HepG2 (cell line): ENCODE results near the gene TMEM61. TPM values are rescaled to one million over a fixed set of nuclear protein-coding genes. Genes with fewer than 3 reads are reported as not detected.

Source experiments
- ATAC-seq: fragments of 200-7000 bp; cut with Tn5 transposase; 3 replicates; pipeline ENCODE4 v1.9.1; 2020; ENCODE audit warnings: mild to moderate bottlenecking, moderate library complexity
- BruUV-seq: library from RNA; stranded (reverse); fragments of 400-500 nt; replicated peaks from 2 replicates; lab custom pipeline; 2021; lab: Mats Ljungman, UMichigan
- CTCF ChIA-PET: fragments of 300-600 bp; formaldehyde crosslinking; extraction: SDS; loops from one replicate; lab custom pipeline; 2021; ENCODE audit warnings: low total read pairs, inconsistent platforms, low intra/inter-chr PET ratio; lab: Yijun Ruan, JAX
- POLR2A ChIA-PET: fragments of 350-600 bp; sonication (Branson Sonifier 250); formaldehyde crosslinking; loops from one replicate; lab custom pipeline; 2020; ENCODE audit warnings: antibody characterized with exemption, inconsistent platforms; lab: Yijun Ruan, JAX
- DNase-seq: peaks from one replicate; pipeline ENCODE4 v3.0.0-alpha.2; 2015; ENCODE audit warnings: low spot score
- FAIRE-seq: peaks from 3 replicates; lab custom pipeline; 2011; peaks lifted over from hg19 to GRCh38; lab: Jason Lieb, UNC
- H2AFZ ChIP-seq: one replicate; pipeline ENCODE4 v1.6.1; 2011; ENCODE audit warnings: low read length, inconsistent platforms
- H3K27ac ChIP-seq: fragments of 300-600 bp; 3 replicates; pipeline ENCODE4 v1.8.0; 2011; ENCODE audit warnings: mixed run types, mild to moderate bottlenecking, mixed read lengths, low read length, inconsistent platforms; ENCODE audit not compliant: insufficient read depth; ENCODE audit errors: extremely low read length
- H3K27me3 ChIP-seq, 2 experiments: fragments of 200-600 bp in 1 of 2; 2 replicates in 1 of 2; 3 replicates in 1 of 2; pipeline versions ENCODE4 v1.6.0 to v1.8.0; 2011; ENCODE audit warnings: low read length in 2 of 2, mild to moderate bottlenecking in 2 of 2, moderate library complexity in 2 of 2, inconsistent platforms in 1 of 2; ENCODE audit not compliant: insufficient read depth in 2 of 2, control insufficient read depth in 1 of 2
- H3K36me3 ChIP-seq, 2 experiments: fragments of 200-600 bp in 1 of 2; replicated peaks in 1 of 2; 2 replicates in 1 of 2; 3 replicates in 1 of 2; pipeline versions ENCODE4 v1.5.1 to v1.8.0; 2011; ENCODE audit warnings: low read length in 2 of 2, inconsistent platforms in 1 of 2; ENCODE audit not compliant: insufficient read depth in 2 of 2, control insufficient read depth in 1 of 2
- H3K4me1 ChIP-seq: 2 replicates; pipeline ENCODE4 v1.5.1; 2012; ENCODE audit warnings: low read length, inconsistent platforms; ENCODE audit not compliant: insufficient read depth
- H3K4me2 ChIP-seq: 2 replicates; pipeline ENCODE4 v1.6.0; 2011; ENCODE audit warnings: low read depth, low read length, inconsistent platforms
- H3K4me3 ChIP-seq, 3 experiments: fragments of 200-600 bp in 1 of 3; sonication (generic), shearing (Covaris generic) in 1 of 3; replicated peaks in 1 of 3; 2 replicates each; pipeline ENCODE4 v1.5.1; 2011 to 2016; ENCODE audit warnings: low read length in 3 of 3, inconsistent platforms in 2 of 3, low read depth in 2 of 3, mild to moderate bottlenecking in 2 of 3, control low read depth in 1 of 3, mixed read lengths in 1 of 3; ENCODE audit not compliant: insufficient read depth in 1 of 3
- H3K79me2 ChIP-seq: one replicate; pipeline ENCODE4 v1.6.1; 2011; ENCODE audit warnings: low read length, inconsistent platforms; ENCODE audit not compliant: insufficient read depth
- H3K9ac ChIP-seq: 2 replicates; pipeline ENCODE4 v1.6.0; 2011; ENCODE audit warnings: mild to moderate bottlenecking, low read depth, low read length, inconsistent platforms; ENCODE audit not compliant: insufficient read depth
- H3K9me3 ChIP-seq: 2 replicates; pipeline ENCODE4 v1.5.1; 2012; ENCODE audit warnings: mild to moderate bottlenecking, low read length
- H4K20me1 ChIP-seq: 2 replicates; pipeline ENCODE4 v1.6.0; 2011; ENCODE audit warnings: inconsistent platforms, mild to moderate bottlenecking, low read length, moderate library complexity; ENCODE audit not compliant: insufficient read depth
- CEBPZ ChIP-seq: IDR thresholded peaks from 2 replicates; pipeline ENCODE4 v1.6.1; 2012; ENCODE audit warnings: low read length, improper control_type of control experiment
- CERS6 ChIP-seq: sonication (generic); formaldehyde crosslinking; IDR thresholded peaks from 2 replicates; pipeline ENCODE4 v1.5.0; 2020; ENCODE audit warnings: missing genetic modification reagents
- E2F1 ChIP-seq: sonication (generic); formaldehyde crosslinking; IDR thresholded peaks from 2 replicates; pipeline ENCODE4 v1.5.0; 2020; ENCODE audit warnings: missing genetic modification reagents
- FOXA3 ChIP-seq: IDR thresholded peaks from 2 replicates; pipeline ENCODE4 v1.6.1; 2016; ENCODE audit warnings: missing genetic modification reagents, missing compliant biosample characterization
- HDAC6 ChIP-seq: fragments of 200-600 bp; sonication (generic); IDR thresholded peaks from 2 replicates; pipeline ENCODE4 v1.7.0; 2017; ENCODE audit warnings: mild to moderate bottlenecking, antibody characterized with exemption, low read length, low read depth
- HES4 ChIP-seq: sonication (generic); formaldehyde crosslinking; IDR thresholded peaks from 2 replicates; pipeline ENCODE4 v1.9.0; 2021; ENCODE audit warnings: mild to moderate bottlenecking, missing genetic modification reagents, borderline replicate concordance
- HHEX ChIP-seq: IDR thresholded peaks from 2 replicates; pipeline ENCODE4 v1.6.1; 2016; ENCODE audit warnings: control low read depth
- HOXA9 ChIP-seq: sonication (generic); formaldehyde crosslinking; IDR thresholded peaks from 2 replicates; pipeline ENCODE4 v1.8.1; 2022; ENCODE audit warnings: missing genetic modification reagents, mild to moderate bottlenecking, moderate library complexity, borderline replicate concordance
- KMT2B ChIP-seq: IDR thresholded peaks from 2 replicates; pipeline ENCODE4 v1.6.1; 2016; ENCODE audit warnings: missing genetic modification reagents, missing compliant biosample characterization
- NCOA1 ChIP-seq: sonication (generic); formaldehyde crosslinking; IDR thresholded peaks from 2 replicates; pipeline ENCODE4 v1.9.0; 2021; ENCODE audit warnings: missing genetic modification reagents
- NR1H2 ChIP-seq: sonication (generic); formaldehyde crosslinking; IDR thresholded peaks from 2 replicates; pipeline ENCODE4 v1.8.1; 2022; ENCODE audit warnings: low read depth, missing genetic modification reagents, borderline replicate concordance
- RARG ChIP-seq: sonication (generic); formaldehyde crosslinking; IDR thresholded peaks from 2 replicates; pipeline ENCODE4 v1.4.0; 2020; ENCODE audit warnings: low read depth, mild to moderate bottlenecking, missing genetic modification reagents
- RCOR2 ChIP-seq: IDR thresholded peaks from 2 replicates; pipeline ENCODE4 v1.6.1; 2016; ENCODE audit warnings: missing biosample characterization, missing genetic modification reagents
- ZBTB38 ChIP-seq: sonication (generic); formaldehyde crosslinking; IDR thresholded peaks from 2 replicates; pipeline ENCODE4 v1.5.1; 2020; ENCODE audit warnings: mild to moderate bottlenecking, missing genetic modification reagents
- ZBTB42 ChIP-seq: sonication (generic); formaldehyde crosslinking; IDR thresholded peaks from 2 replicates; pipeline ENCODE4 v1.5.0; 2020; ENCODE audit warnings: mild to moderate bottlenecking, missing genetic modification reagents
- ZNF550 ChIP-seq: sonication (generic); formaldehyde crosslinking; IDR thresholded peaks from 2 replicates; pipeline ENCODE4 v1.4.0; 2020; ENCODE audit warnings: mild to moderate bottlenecking, missing genetic modification reagents, borderline replicate concordance
- ZNF713 ChIP-seq: sonication (generic); formaldehyde crosslinking; IDR thresholded peaks from 2 replicates; pipeline ENCODE4 v1.4.0; 2020; ENCODE audit warnings: mild to moderate bottlenecking, missing genetic modification reagents
- ZNF761 ChIP-seq: sonication (generic); formaldehyde crosslinking; conservative IDR thresholded peaks from 2 replicates; pipeline ENCODE4 v1.4.0; 2020; ENCODE audit warnings: mild to moderate bottlenecking, missing genetic modification reagents
- ZNF777 ChIP-seq: sonication (generic); formaldehyde crosslinking; IDR thresholded peaks from 2 replicates; pipeline ENCODE4 v1.4.0; 2020; ENCODE audit warnings: missing genetic modification reagents
- ZSCAN25 ChIP-seq: sonication (generic); formaldehyde crosslinking; IDR thresholded peaks from 2 replicates; pipeline ENCODE4 v1.8.0; 2022; ENCODE audit warnings: mild to moderate bottlenecking, missing genetic modification reagents
- WGBS: methylation state at CpG from one replicate; pipeline ENCODE4 v1.1.6; 2017; ENCODE audit warnings: low lambda C conversion rate; 5-methylcytosine and 5-hydroxymethylcytosine counted together
- in situ Hi-C: cut with HindIII; loops from 2 replicates; pipeline ENCODE4 v1.10.0; 2017; ENCODE audit warnings: low pct_unique_long_range_greater_than_20kb; ENCODE audit not compliant: extremely low pct_ligation_motif_present
- intact Hi-C: fragments of 100-400 bp; cut with micrococcal nuclease; formaldehyde crosslinking; loops from one replicate; pipeline ENCODE4 v1.10.0; 2022; ENCODE audit not compliant: unreplicated experiment
- polyA plus RNA-seq, 8 experiments: library from polyadenylated mRNA; depleted of rRNA in 3 of 8; stranded (reverse) in 7 of 8; unstranded in 1 of 8; fragments of >200 nt; fragmentation: Illumina TruSeq in 4 of 8; extraction: Trizol in 4 of 8; gene quantifications; 2 replicates each; pipeline versions ENCODE4 v1.2.1 to v1.2.3, GENCODE V29; 2011 to 2016; ENCODE audit warnings: low read depth in 4 of 8, missing spikeins in 1 of 8, mixed read lengths in 1 of 8; ENCODE audit not compliant: insufficient read depth in 1 of 8
- total RNA-seq, 5 experiments: library from RNA; depleted of rRNA; stranded (reverse); fragments of >200 nt; fragmentation: Illumina TruSeq; extraction: Trizol; gene quantifications; 2 replicates each; pipeline ENCODE4 v1.2.3, GENCODE V29; 2016; ENCODE audit warnings: low read depth in 1 of 5

TMEM61 gene
- total and polyA plus RNA-seq, 2 of the 13 experiments (the other 11 are each of a cell fraction or from before 2014, with no cell fraction given): not detected

- DNase-seq: no peak
- no peaks in the 10 kb centered on the region for H4K20me1 ChIP-seq
- H3K9me3 ChIP-seq: no peaks in the 10 kb centered on the region
- no peak overlapping the region for H3K4me3 ChIP-seq
- intact Hi-C loops (no loop called here), in situ Hi-C loops (no loop called here)
- CTCF ChIA-PET: no interaction called here
- no peaks in the 10 kb centered on the region for H3K36me3 ChIP-seq
- H3K9ac ChIP-seq: no peak overlapping the region
- no peak overlapping the region for H3K27ac ChIP-seq
- no peaks in the 10 kb centered on the region for H3K4me1 ChIP-seq
- POLR2A ChIA-PET: no interaction called here
- WGBS: 38% methylated on average over 5 of the region's 5 CpGs
- TF ChIP-seq ZNF713 (no peak), RARG (no peak), ZNF761 (CRISPR knock-in tag) (no peak), ZSCAN25 (no peak), HDAC6 (no peak), NCOA1 (CRISPR knock-in tag) (no peak), E2F1 (CRISPR knock-in tag) (no peak), ZNF777 (no peak), RCOR2 (CRISPR knock-in tag) (no peak), ZNF550 (CRISPR knock-in tag) (no peak), HES4 (CRISPR knock-in tag) (no peak), HOXA9 (CRISPR knock-in tag) (no peak), CEBPZ (no peak), NR1H2 (CRISPR knock-in tag) (no peak), HHEX (no peak), ZBTB38 (CRISPR knock-in tag) (no peak), CERS6 (no peak), ZBTB42 (no peak), FOXA3 (CRISPR knock-in tag) (no peak), KMT2B (no peak)
- no TSS peak for BruUV-seq
- no peak overlapping the region for H2AFZ ChIP-seq
- no peak overlapping the region for H3K4me2 ChIP-seq
- no peak for ATAC-seq
- H3K27me3 ChIP-seq: peaks cover 2 to 22% of the 10 kb centered on the region in 2 experiments; a peak in 2 of 5 replicates
- no peak for FAIRE-seq
- H3K79me2 ChIP-seq: no peaks in the 10 kb centered on the region
Observed at GRCh38 chr1:54970901-54971300, 9.5 kb upstream of the TMEM61 start.
